Mesodermal cell (in vitro differentiated cells): Measurements from ENCODE around the gene COX7C. TPM values are rescaled to one million over a fixed set of nuclear protein-coding genes. Genes with fewer than 3 reads are reported as not detected.
A peak's percentile ranks its signal among the peaks of the same experiment; 100 is the strongest.
"Not testable (repeated sequence)": the region's sequence is repeated elsewhere in the genome, so short reads cannot be mapped to it uniquely, and the experiment has no call there.

Experiments
- H3K27ac ChIP-seq: 2 replicates; pipeline ENCODE4 v1.7.0; 2013; ENCODE audit warnings: mild to moderate bottlenecking, low read depth, low read length, moderate library complexity; ENCODE audit not compliant: severe bottlenecking
- H3K36me3 ChIP-seq: 2 replicates; pipeline ENCODE4 v1.7.1; 2013; ENCODE audit warnings: mild to moderate bottlenecking, low read length, moderate library complexity; ENCODE audit not compliant: control insufficient read depth, insufficient read depth
- H3K4me1 ChIP-seq: one replicate; pipeline ENCODE4 v1.7.1; 2013; ENCODE audit warnings: mild to moderate bottlenecking, low read length; ENCODE audit not compliant: insufficient read depth, control insufficient read depth, poor library complexity, severe bottlenecking
- H3K4me3 ChIP-seq: 2 replicates; pipeline ENCODE4 v1.7.0; 2013; ENCODE audit warnings: low read length, control low read depth, mild to moderate bottlenecking; ENCODE audit not compliant: insufficient read depth, poor library complexity, severe bottlenecking; ENCODE audit errors: extremely low read depth
- H3K9me3 ChIP-seq: 2 replicates; pipeline ENCODE4 v1.7.1; 2013; ENCODE audit warnings: mild to moderate bottlenecking, low read length, moderate library complexity; ENCODE audit not compliant: control insufficient read depth
- WGBS, 2 experiments: methylation state at CpG; one replicate each; pipeline ENCODE4 v1.1.5; 2013; ENCODE audit warnings: missing lambda C conversion rate in 2 of 2; ENCODE audit not compliant: insufficient coverage in 2 of 2; 5-methylcytosine and 5-hydroxymethylcytosine counted together
- polyA plus RNA-seq, 2 experiments: library from polyadenylated mRNA; stranded (reverse); fragments of 50-300 nt; gene quantifications; one replicate each; pipeline ENCODE4 v1.2.3, GENCODE V29; 2013

COX7C gene
- polyA plus RNA-seq (2013, experiment 1 of 2): 505 TPM
- polyA plus RNA-seq (2013, experiment 2 of 2): 533 TPM

- Histone ChIP-seq H3K9me3 (no peaks in the 10 kb centered on the region), H3K4me3 (peak within 1 kb of the TSS; percentile 100), H3K27ac (peak within 1 kb of the TSS; percentile 32), H3K4me1 (no peaks in the 10 kb centered on the region), H3K36me3 (peaks cover 34% of the 10 kb centered on the region)
- WGBS, 2 experiments: 0% methylated on average over 27 to 34 of the region's 41 CpGs
Measured at GRCh38 chr5:86617756-86618576, at the start of gene COX7C. Gene COX7C (plus strand): TSS chr5:86617941. CDS start chr5:86618056, 115 bp downstream.

- H3K4me1 ChIP-seq, H3K27ac ChIP-seq, H3K4me3 ChIP-seq, H3K9me3 ChIP-seq, H3K36me3 ChIP-seq: not testable (repeated sequence)
- 94 to 96% methylated on average over 17 to 30 of the region's 44 CpGs for WGBS, 2 experiments
Measured at GRCh38 chr5:86569522-86570426, 48.0 kb upstream of the COX7C start.

- Histone ChIP-seq H3K27ac (no peak overlapping the region), H3K9me3 (no peaks in the 10 kb centered on the region), H3K4me3 (no peak overlapping the region), H3K4me1 (no peaks in the 10 kb centered on the region), H3K36me3 (no peaks in the 10 kb centered on the region)
- WGBS, 2 experiments: 92 to 94% methylated on average over 14 to 17 of the region's 20 CpGs
Measured at GRCh38 chr5:86570427-86571083, 47.2 kb upstream of the COX7C start.

GRCh38 chr5:86571109-86571508 is 46.6 kb upstream of the COX7C start:
- not testable (repeated sequence) for H3K27ac ChIP-seq, H3K9me3 ChIP-seq, H3K36me3 ChIP-seq, H3K4me3 ChIP-seq, H3K4me1 ChIP-seq
- 91 to 92% methylated on average over 7 to 10 of the region's 12 CpGs for WGBS, 2 experiments

- no peaks in the 10 kb centered on the region for H3K4me1 ChIP-seq
- H3K27ac ChIP-seq: no peak overlapping the region
- WGBS, 2 experiments: 95 to 100% methylated on average over 2 to 3 of the region's 7 CpGs
- H3K9me3 ChIP-seq: no peaks in the 10 kb centered on the region
- H3K4me3 ChIP-seq: no peak overlapping the region
- no peaks in the 10 kb centered on the region for H3K36me3 ChIP-seq
Measured at GRCh38 chr5:86572825-86573517, 44.8 kb upstream of the COX7C start.

- no peak overlapping the region for H3K4me3 ChIP-seq
- 86 to 91% methylated on average over 2 to 3 of the region's 3 CpGs for WGBS, 2 experiments
- H3K36me3 ChIP-seq: no peaks in the 10 kb centered on the region
- no peak overlapping the region for H3K27ac ChIP-seq
- H3K4me1 ChIP-seq: no peaks in the 10 kb centered on the region
- H3K9me3 ChIP-seq: no peaks in the 10 kb centered on the region
Measured at GRCh38 chr5:86579502-86579901, 38.2 kb upstream of the COX7C start.

GRCh38 chr5:86596476-86596875 is 21.3 kb upstream of the COX7C start:
- no peaks in the 10 kb centered on the region for H3K9me3 ChIP-seq
- H3K4me3 ChIP-seq: no peak overlapping the region
- no peak overlapping the region for H3K27ac ChIP-seq
- no peaks in the 10 kb centered on the region for H3K36me3 ChIP-seq
- no peaks in the 10 kb centered on the region for H3K4me1 ChIP-seq

GRCh38 chr5:86605881-86606280 is 11.9 kb upstream of the COX7C start:
- no peak overlapping the region for H3K27ac ChIP-seq
- WGBS, 2 experiments: no CpG with 5 or more reads among the region's 3 CpGs
- no peaks in the 10 kb centered on the region for H3K4me1 ChIP-seq
- H3K36me3 ChIP-seq: no peaks in the 10 kb centered on the region
- no peak overlapping the region for H3K4me3 ChIP-seq
- H3K9me3 ChIP-seq: no peaks in the 10 kb centered on the region

GRCh38 chr5:86613455-86613854 is 4.3 kb upstream of the COX7C start:
- Histone ChIP-seq H3K27ac (no peak overlapping the region), H3K36me3 (no peaks in the 10 kb centered on the region), H3K9me3 (no peaks in the 10 kb centered on the region), H3K4me1 (no peaks in the 10 kb centered on the region), H3K4me3 (no peak overlapping the region)
- no CpG with 5 or more reads among the region's 2 CpGs for WGBS, 2 experiments

GRCh38 chr5:86617309-86617755 is 409 bp upstream of the COX7C start:
- peak overlapping the region; percentile 100 for H3K4me3 ChIP-seq
- H3K9me3 ChIP-seq: no peaks in the 10 kb centered on the region
- H3K4me1 ChIP-seq: no peaks in the 10 kb centered on the region
- WGBS, 2 experiments: 76 to 100% methylated on average over 2 of the region's 6 CpGs
- no peak overlapping the region for H3K27ac ChIP-seq
- peaks cover 29% of the 10 kb centered on the region for H3K36me3 ChIP-seq
